Upper lobe of right lung (tissue), 1 donor: ENCODE measurements around the gene VAMP5. TPM values are rescaled to one million over a fixed set of nuclear protein-coding genes. Genes with fewer than 3 reads are reported as not detected.

Experiments used
- ATAC-seq: fragments of 200-7000 bp; cut with Tn5 transposase; one replicate; pipeline ENCODE4 v1.9.1; 2020; ENCODE audit warnings: mild to moderate bottlenecking, moderate library complexity
- DNase-seq: peaks from one replicate; pipeline ENCODE4 v3.0.0-alpha.2; 2020
- H3K27ac ChIP-seq: fragments of 200-600 bp; one replicate; pipeline ENCODE4 v1.8.0; 2022
- H3K27me3 ChIP-seq: fragments of 200-600 bp; one replicate; pipeline ENCODE4 v1.8.0; 2022; ENCODE audit warnings: mild to moderate bottlenecking
- H3K36me3 ChIP-seq: fragments of 200-600 bp; one replicate; pipeline ENCODE4 v1.8.0; 2022
- H3K4me1 ChIP-seq: fragments of 200-600 bp; one replicate; pipeline ENCODE4 v1.8.0; 2022
- H3K4me3 ChIP-seq: fragments of 200-600 bp; one replicate; pipeline ENCODE4 v1.8.0; 2022; ENCODE audit warnings: mild to moderate bottlenecking
- H3K9me3 ChIP-seq: fragments of 200-600 bp; one replicate; pipeline ENCODE4 v1.8.0; 2022
- intact Hi-C: fragments of 100-400 bp; cut with DNase I; formaldehyde crosslinking; loops from one replicate; pipeline ENCODE4 v1.11.0; 2022
- total RNA-seq: library from RNA; stranded (reverse); fragmentation: NEBNext Ultra II Directional; extraction: Animal tissue kit (Norgen Biotek cat#: 25700); gene quantifications from one replicate; pipeline ENCODE4 v1.2.1, GENCODE V29; 2021
- TF ChIP-seq, protein P1 (sequence below): fragments of 200-600 bp; IDR thresholded peaks from one replicate; pipeline ENCODE4 v1.8.0; 2022; ENCODE audit warnings: antibody characterized with exemption
- donor health status: DM: no; HTN: yes; CAD: no; lungs with severe emphysema.

The VAMP5 gene
- total RNA-seq, 1 donor from 2014 or later, result 84.8 TPM

DNA sequence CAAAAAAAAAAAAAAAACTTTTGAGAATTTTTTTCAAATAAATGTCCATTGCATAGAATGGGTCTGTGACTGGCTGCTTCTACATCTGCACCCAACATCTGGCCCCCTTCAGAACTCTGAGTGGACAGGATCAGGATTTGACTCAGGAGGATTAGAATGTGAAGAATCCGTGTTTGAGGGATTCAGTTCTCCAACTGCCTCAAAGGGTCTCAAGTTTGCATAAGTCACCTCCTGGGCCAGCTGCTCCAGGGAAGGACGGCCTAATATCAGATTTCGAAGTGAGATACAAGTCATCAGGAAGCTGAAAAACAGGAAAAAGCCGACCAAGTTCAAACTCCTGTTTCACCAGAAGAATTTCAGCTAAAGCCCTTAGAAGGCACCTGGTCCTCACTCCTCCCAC is 34.4 kb upstream of the VAMP5 start:
- Histone ChIP-seq H3K4me3 (no peak overlapping the region), H3K9me3 (no peaks in the 10 kb centered on the region), H3K36me3 (peaks cover 97% of the 10 kb centered on the region), H3K27me3 (no peaks in the 10 kb centered on the region), H3K4me1 (peaks cover 5% of the 10 kb centered on the region), H3K27ac (no peak overlapping the region)
- TF ChIP-seq, protein P1, sequence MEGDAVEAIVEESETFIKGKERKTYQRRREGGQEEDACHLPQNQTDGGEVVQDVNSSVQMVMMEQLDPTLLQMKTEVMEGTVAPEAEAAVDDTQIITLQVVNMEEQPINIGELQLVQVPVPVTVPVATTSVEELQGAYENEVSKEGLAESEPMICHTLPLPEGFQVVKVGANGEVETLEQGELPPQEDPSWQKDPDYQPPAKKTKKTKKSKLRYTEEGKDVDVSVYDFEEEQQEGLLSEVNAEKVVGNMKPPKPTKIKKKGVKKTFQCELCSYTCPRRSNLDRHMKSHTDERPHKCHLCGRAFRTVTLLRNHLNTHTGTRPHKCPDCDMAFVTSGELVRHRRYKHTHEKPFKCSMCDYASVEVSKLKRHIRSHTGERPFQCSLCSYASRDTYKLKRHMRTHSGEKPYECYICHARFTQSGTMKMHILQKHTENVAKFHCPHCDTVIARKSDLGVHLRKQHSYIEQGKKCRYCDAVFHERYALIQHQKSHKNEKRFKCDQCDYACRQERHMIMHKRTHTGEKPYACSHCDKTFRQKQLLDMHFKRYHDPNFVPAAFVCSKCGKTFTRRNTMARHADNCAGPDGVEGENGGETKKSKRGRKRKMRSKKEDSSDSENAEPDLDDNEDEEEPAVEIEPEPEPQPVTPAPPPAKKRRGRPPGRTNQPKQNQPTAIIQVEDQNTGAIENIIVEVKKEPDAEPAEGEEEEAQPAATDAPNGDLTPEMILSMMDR, result no peak
- ATAC-seq (no peak), DNase-seq (no peak)
- intact Hi-C loops, result no loop called here

DNA sequence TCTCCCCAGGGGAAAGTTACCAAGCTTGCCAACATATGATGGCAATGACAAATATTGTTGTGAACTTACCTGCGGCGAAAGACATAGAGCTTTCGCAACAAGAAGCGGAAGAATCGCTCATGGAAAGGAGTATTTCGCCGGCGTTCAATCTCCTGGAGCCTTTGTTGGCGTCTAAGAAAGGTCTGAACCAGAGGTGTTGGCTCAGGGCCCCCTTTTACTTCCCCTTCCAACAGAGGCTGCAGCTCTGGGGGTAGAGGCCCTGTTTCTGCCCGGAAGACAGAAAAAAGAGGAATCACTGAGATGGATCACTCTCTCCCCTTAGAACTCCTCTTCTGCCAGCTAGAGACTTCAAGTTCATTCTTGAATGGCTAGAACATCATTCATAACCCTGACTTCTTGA is 33.7 kb upstream of the VAMP5 start:
- no peak overlapping the region for H3K4me3 ChIP-seq
- no peak for ATAC-seq
- intact Hi-C loops, result no loop called here

DNA sequence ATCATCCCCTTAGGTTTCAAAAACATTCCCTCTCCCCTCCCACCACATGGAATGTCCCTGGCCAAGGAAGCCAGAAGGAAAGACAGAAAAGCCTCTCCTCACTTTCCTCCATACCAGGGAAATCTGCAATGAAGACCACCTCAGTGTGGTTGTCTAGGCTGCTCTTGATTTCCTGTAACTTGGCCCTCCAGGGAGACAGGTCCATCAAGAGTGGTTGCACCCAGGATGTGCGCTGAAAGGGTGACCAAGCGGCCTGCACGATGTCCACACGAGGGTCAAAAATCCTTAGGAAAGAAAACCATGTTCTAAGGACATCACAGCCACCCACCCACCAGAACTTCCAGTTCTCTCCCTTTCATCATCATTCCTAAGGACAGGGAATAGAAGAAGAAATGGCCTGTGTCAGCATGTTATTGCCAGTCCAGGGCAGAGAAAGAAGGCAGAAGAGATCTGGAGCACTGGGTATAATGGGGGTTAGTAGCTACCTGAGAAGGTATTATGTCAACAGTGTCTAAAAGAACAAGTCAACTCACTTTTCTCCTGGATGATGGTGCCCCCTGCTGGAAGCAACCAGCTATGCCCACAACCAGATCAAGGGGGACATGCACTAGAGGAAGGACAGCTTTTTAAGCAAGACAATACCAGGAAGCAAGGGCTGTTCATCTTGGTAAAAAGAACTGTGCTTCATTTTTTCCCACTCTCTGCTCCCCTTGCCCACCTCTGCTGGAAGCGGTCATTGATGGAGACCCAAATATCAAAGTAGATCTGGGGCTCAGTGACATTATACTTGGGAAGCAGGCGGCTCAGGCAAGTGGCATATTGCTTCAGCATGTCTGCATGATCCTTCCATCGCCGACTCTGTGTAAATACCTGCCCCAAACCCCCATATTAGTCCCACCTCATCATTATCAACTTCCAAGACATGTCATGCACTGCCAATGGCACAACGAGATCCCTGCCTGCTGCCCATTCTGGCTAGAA is 32.2 kb upstream of the VAMP5 start:
- no peaks in the 10 kb centered on the region for H3K9me3 ChIP-seq
- no peak overlapping the region for H3K4me3 ChIP-seq
- H3K36me3 ChIP-seq, result peaks cover 92% of the 10 kb centered on the region
- TF ChIP-seq, protein P1, result peak; percentile 96
- H3K27ac ChIP-seq, result no peak overlapping the region
- DNase-seq, result peak; percentile 82
- peaks cover 5% of the 10 kb centered on the region for H3K4me1 ChIP-seq
- intact Hi-C loops, result no loop called here
- H3K27me3 ChIP-seq, result no peaks in the 10 kb centered on the region
- ATAC-seq, result peak; percentile 93

More for the DNA sequence above, 33.7 kb upstream of the VAMP5 start:
- Histone ChIP-seq H3K36me3 (peaks cover 97% of the 10 kb centered on the region), H3K4me1 (peaks cover 5% of the 10 kb centered on the region), H3K27ac (no peak overlapping the region), H3K9me3 (no peaks in the 10 kb centered on the region), H3K27me3 (no peaks in the 10 kb centered on the region)
- no peak for DNase-seq
- TF ChIP-seq, protein P1, result no peak

DNA sequence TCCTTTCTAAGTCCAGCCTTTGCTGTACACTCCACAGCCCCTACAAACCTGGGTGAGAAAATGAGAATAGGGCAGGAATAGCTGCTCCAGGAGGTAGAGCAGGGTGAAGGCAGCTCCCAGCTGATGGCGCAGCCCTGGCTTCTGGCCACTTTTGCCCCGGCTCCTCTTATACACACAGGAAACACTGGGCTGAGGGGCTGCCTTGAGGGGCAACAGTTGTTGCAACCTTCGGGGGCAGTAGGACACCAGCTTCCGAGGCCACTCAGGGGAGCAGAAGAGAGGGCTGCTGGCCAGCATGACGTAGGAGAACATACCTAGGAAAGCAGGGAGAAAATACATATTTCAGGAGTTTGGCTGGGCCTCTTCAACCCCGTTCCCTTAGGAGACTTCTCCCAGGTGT is 31.0 kb upstream of the VAMP5 start:
- Histone ChIP-seq H3K4me1 (peaks cover 5% of the 10 kb centered on the region), H3K36me3 (peaks cover 90% of the 10 kb centered on the region), H3K4me3 (no peak overlapping the region), H3K27me3 (no peaks in the 10 kb centered on the region), H3K9me3 (no peaks in the 10 kb centered on the region), H3K27ac (no peak overlapping the region)
- TF ChIP-seq, protein P1, result no peak
- intact Hi-C loops, result no loop called here
- DNase-seq (no peak), ATAC-seq (no peak)

DNA sequence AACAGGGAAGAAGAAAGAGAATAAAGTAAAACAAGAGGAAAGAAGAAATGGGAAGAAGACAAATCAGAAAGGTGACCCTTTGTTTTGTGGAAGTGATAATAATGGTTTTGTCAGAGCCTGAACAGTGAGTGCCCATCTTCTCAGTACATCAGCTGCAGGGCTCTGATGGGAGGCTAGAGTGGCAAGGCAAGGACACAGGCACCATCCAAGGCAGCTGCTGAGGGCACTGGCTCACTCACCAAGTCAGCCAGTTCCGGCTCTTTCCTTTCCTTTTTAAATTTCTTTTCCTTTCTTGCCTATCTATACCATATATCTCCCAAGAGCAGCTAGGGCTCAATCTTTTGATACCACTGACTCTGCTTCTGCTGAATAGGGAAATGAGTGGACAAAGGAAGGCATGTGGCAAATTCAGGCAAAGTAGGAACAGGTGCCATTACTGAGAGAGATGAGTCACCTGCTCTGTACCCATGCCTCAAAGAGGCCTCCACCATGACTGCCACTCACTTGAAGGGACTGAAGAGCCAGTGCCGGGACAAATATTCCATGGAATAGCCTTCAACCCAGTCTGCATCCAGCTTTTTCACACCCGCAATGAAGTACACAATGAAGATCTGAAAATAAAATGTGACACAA is 29.1 kb upstream of the VAMP5 start:
- Histone ChIP-seq H3K4me1 (peaks cover 21% of the 10 kb centered on the region), H3K36me3 (peaks cover 82% of the 10 kb centered on the region), H3K27me3 (no peaks in the 10 kb centered on the region), H3K4me3 (no peak overlapping the region), H3K27ac (no peak overlapping the region), H3K9me3 (no peaks in the 10 kb centered on the region)
- TF ChIP-seq, protein P1, result no peak
- DNase-seq (no peak), ATAC-seq (no peak)
- intact Hi-C loops, result no loop called here
